ENCODE measurements around the gene PAK6.

DNA sequence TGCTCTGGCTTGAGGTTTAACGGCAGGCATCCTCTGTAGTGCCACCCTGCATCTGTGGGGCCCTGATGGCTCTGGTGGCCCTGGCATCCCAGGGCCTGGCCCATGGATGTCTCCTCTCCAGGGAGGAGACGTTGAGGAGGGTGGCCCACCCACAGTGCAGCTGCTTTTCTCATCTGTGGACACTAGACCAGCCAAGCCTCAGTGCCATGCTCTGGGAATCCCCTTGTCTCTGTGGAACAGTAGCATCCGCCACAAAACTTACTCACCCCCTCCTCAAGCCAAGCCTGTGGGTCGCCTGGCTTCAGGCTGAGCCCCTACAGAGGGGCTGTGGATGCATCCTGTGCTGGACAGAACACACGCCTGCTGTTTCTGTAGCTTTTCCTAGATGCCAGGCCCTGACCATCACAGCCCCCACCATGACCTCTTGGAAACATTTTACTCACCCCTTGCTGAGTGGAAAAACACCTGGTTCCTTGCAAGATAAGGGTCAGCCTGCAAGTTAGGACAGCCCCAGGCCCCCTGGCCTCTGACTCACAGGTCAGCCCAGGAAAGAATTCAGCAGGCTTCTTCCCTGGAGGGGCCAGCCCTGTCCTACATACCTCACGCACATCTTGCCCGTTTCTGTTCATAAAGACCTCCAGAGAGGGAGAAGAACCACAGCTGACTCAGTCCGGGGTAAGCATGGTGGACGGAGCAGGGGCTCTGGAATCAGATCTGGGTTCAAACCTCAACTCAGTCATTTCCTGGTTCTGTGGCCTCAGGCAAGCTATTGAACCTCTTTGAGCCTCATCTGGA lies 19.0 kb downstream of the PAK6 start:
- TF ChIP-seq, protein P1, sequence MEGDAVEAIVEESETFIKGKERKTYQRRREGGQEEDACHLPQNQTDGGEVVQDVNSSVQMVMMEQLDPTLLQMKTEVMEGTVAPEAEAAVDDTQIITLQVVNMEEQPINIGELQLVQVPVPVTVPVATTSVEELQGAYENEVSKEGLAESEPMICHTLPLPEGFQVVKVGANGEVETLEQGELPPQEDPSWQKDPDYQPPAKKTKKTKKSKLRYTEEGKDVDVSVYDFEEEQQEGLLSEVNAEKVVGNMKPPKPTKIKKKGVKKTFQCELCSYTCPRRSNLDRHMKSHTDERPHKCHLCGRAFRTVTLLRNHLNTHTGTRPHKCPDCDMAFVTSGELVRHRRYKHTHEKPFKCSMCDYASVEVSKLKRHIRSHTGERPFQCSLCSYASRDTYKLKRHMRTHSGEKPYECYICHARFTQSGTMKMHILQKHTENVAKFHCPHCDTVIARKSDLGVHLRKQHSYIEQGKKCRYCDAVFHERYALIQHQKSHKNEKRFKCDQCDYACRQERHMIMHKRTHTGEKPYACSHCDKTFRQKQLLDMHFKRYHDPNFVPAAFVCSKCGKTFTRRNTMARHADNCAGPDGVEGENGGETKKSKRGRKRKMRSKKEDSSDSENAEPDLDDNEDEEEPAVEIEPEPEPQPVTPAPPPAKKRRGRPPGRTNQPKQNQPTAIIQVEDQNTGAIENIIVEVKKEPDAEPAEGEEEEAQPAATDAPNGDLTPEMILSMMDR (IDR thresholded peaks at IDR 0.05; ENCODE audit: poor library complexity, severe bottlenecking) = no peak
- TF ChIP-seq EZH2 (IDR thresholded peaks at IDR 0.05; ENCODE audit: borderline replicate concordance, insufficient read depth, low read length, poor library complexity, severe bottlenecking) = no peak

Measured in neural cell (in vitro differentiated cells).